K562 (cell line): Measurements from ENCODE around the gene PBOV1.

Experiments
- BHLHE40 ChIP-seq: IDR thresholded peaks from 2 replicates; pipeline ENCODE4 v1.6.1; 2011; ENCODE audit warnings: low read length, improper control_type of control experiment
- FOXP1 ChIP-seq: sonication (generic); formaldehyde crosslinking; IDR thresholded peaks from 2 replicates; pipeline ENCODE4 v1.8.0; 2022; ENCODE audit warnings: mild to moderate bottlenecking, missing genetic modification reagents
- KDM1A ChIP-seq, 2 experiments: fragments of 450-650 bp; IDR thresholded peaks; 2 replicates each; pipeline ENCODE4 v1.6.1; 2016; ENCODE audit warnings: mild to moderate bottlenecking in 2 of 2
- TF ChIP-seq, protein P1 (sequence below), 3 experiments: IDR thresholded peaks in 2 of 3; conservative IDR thresholded peaks in 1 of 3; 2 replicates each; pipeline ENCODE4 v1.5.1; 2011 to 2012; ENCODE audit warnings: low read length in 3 of 3, mild to moderate bottlenecking in 3 of 3, control low read depth in 2 of 3, improper control_type of control experiment in 1 of 3, inconsistent platforms in 1 of 3, low read depth in 1 of 3, mixed read lengths in 1 of 3, moderate library complexity in 1 of 3; ENCODE audit not compliant: insufficient read depth in 2 of 3
- TF ChIP-seq, protein P2 (sequence below): fragments of 250-450 bp; sonication (Bioruptor Pico); IDR thresholded peaks from 2 replicates; pipeline ENCODE4 v1.8.0; 2022; ENCODE audit warnings: inconsistent platforms, mild to moderate bottlenecking, moderate library complexity, borderline replicate concordance
- TF ChIP-seq, protein P3 (sequence below): conservative IDR thresholded peaks from 2 replicates; pipeline ENCODE4 v1.6.1; 2011; ENCODE audit warnings: low read depth, mild to moderate bottlenecking, low read length; ENCODE audit not compliant: control insufficient read depth

DNA sequence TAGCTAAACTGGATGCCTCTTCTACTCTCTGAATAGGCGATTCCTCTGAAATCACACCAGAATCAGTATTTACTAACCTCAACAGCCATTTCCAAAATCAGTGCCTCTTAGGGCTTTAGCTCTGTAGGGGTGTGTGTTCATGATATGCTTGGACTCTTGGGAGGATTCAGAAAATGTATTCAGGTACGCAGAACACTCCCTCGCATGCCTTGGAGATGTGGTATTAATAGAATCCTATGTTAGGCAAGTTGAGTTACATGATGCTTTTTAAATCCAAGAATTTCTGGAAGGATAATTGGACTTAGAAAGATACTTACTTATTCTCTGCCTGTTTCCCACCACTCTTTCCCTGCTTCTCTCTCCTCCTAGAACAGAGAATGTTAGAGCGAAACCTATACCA, 31.8 kb upstream of the PBOV1 start:
- TF ChIP-seq, protein P1, sequence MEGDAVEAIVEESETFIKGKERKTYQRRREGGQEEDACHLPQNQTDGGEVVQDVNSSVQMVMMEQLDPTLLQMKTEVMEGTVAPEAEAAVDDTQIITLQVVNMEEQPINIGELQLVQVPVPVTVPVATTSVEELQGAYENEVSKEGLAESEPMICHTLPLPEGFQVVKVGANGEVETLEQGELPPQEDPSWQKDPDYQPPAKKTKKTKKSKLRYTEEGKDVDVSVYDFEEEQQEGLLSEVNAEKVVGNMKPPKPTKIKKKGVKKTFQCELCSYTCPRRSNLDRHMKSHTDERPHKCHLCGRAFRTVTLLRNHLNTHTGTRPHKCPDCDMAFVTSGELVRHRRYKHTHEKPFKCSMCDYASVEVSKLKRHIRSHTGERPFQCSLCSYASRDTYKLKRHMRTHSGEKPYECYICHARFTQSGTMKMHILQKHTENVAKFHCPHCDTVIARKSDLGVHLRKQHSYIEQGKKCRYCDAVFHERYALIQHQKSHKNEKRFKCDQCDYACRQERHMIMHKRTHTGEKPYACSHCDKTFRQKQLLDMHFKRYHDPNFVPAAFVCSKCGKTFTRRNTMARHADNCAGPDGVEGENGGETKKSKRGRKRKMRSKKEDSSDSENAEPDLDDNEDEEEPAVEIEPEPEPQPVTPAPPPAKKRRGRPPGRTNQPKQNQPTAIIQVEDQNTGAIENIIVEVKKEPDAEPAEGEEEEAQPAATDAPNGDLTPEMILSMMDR (IDR thresholded peaks at IDR 0.05 in 2 of 3, conservative IDR thresholded peaks at IDR 0.05 in 1 of 3; ENCODE audit: insufficient read depth in 2 of 3, low read depth in 1 of 3, low read length in 3 of 3): no peak
- TF ChIP-seq FOXP1 (no peak), BHLHE40 (no peak), KDM1A (IDR thresholded peaks at IDR 0.05) (no peak)
- TF ChIP-seq, protein P2, sequence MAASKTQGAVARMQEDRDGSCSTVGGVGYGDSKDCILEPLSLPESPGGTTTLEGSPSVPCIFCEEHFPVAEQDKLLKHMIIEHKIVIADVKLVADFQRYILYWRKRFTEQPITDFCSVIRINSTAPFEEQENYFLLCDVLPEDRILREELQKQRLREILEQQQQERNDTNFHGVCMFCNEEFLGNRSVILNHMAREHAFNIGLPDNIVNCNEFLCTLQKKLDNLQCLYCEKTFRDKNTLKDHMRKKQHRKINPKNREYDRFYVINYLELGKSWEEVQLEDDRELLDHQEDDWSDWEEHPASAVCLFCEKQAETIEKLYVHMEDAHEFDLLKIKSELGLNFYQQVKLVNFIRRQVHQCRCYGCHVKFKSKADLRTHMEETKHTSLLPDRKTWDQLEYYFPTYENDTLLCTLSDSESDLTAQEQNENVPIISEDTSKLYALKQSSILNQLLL: no peak
- TF ChIP-seq, protein P3, sequence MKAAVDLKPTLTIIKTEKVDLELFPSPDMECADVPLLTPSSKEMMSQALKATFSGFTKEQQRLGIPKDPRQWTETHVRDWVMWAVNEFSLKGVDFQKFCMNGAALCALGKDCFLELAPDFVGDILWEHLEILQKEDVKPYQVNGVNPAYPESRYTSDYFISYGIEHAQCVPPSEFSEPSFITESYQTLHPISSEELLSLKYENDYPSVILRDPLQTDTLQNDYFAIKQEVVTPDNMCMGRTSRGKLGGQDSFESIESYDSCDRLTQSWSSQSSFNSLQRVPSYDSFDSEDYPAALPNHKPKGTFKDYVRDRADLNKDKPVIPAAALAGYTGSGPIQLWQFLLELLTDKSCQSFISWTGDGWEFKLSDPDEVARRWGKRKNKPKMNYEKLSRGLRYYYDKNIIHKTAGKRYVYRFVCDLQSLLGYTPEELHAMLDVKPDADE: no peak
